SHP77 treated with DMSO at 0.1 percent for 48 hours (cell line): Measurements from ENCODE around the gene S100A9.
"Not testable (repeated sequence)": the region's sequence is repeated elsewhere in the genome, so short reads cannot be mapped to it uniquely, and the experiment has no call there.

Experiments
- DNase-seq: peaks from one replicate; lab custom pipeline; 2025; lab: John Stamatoyannopoulos, UW

Gene S100A9

DNA sequence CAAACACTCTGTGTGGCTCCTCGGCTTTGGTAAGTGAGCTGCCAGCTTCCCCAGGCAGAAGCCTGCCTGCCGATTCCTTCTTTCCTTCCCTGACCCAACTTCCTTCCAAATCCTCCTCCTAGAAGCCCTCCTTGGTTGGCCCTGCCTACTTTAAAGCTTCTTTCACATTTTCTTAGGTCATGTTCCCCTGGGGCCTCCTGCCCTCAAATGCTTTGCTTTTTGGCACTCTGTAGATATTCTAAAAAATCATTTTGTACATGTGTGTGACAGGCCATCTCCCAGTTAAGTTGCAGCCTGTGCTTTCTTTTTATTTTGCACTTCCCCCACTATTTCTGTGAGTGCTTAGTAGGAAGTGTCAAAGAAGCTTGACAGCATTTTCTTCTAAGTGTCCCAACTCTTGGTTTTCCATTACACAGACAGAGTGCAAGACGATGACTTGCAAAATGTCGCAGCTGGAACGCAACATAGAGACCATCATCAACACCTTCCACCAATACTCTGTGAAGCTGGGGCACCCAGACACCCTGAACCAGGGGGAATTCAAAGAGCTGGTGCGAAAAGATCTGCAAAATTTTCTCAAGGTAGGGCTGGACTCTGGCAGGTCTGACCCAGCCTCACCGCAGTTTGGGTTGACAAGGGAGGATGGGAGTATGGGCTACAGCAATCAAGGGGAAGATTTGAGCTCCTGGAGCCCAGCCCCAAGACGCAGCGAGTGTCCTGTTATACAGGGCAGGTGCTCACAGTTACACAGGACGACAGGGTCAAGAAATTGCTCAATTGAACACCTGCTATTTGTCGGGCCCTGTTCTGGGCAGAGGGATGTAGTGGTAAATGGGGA lies at the start of gene S100A9:
Gene S100A9, plus strand, starts transcription at position 2 of the 838 bp plus-strand sequence. Its CDS starts 430 bp downstream, at position 432.
- no peak for DNase-seq

DNA sequence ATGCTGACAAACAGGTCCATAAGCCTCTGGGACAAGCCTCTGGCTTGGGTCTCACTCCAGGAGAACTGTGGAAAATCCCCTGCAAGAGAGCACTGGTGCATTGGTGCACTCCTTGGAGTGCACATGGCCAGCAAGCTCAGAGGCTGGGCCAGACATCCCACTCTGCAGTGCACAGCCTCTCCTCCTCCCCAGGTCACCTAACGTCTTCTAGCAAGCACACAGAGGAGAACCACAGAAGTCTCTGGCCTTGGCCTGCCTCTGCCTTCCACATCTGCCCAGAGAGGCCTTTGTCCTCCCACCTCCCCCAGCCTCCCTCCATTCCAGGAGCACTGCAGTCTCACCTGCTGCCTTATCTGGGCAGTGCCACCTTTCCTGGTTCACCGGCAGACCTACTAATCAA lies 49.1 kb upstream of the S100A9 start:
- no peak for DNase-seq

DNA sequence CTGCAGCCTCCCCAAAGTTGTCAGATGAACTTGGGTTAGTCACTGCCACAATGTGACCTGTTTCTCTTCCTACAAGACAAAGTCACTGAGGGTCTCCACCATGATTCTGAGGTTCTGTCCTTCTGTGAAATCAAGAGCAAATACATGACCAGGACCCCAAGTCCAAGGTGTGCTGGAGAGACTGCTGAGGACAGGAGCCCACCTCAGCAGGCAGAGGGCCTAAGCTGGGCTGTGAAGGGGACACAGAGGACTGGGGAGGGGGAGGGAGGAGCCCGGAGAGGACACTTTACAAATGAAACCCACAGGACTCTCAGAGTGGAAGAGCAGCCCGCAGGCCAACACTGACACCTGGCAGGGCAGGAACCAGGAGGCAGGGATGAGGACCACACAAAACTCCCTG lies 48.2 kb upstream of the S100A9 start:
- DNase-seq, result no peak

DNA sequence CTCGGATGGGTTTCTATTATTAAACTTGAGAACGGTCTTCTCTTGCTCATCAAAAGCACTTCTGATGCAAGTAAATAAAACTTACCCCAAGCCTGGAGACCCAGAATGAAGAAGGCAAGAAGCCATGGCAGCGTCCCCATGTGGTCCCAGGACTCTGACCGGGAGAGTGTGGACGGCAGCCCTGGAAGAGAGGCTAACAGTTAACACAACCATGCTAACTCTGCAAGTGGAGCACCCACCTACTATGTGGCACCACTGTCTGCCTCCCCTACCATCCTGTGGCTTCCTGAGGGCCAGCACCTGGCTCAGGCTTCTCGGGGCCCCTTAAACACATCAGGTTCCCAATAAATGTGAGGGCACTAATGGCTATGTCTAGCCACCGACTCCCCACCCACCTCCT lies 47.1 kb upstream of the S100A9 start:
- no peak for DNase-seq

DNA sequence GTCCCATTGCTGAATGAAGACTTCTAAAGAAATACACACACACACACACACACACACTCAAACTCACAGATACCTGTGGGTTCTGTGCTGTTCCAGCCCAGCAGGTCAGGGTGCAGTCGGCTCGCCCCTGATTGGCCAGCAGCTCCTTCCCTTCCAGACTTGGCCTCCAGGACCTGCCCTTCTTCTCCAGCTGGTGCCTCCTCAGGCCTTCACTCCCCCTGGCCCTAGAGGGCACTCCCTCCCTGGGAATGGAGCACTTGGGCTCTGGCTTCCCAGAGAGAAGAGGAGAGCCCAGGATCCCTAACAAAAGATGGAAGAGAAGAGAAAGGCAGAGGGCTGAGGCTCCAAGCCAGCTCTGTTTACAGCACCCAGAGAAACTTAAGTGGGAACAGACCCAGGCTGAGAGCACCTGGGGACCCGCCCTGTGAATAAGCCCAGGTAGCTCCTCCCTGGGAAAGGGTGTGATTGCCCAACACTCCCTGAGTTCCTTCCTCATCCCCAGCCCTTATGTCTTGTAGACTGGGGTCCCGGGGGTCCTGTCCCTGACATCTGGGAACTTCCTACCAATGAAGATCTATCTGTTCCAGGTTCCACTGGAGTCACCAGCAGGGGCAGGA lies 45.0 kb upstream of the S100A9 start, which contains the start of gene PGLYRP3:
Gene PGLYRP3, minus strand, starts transcription at position 383 of the 617 bp plus-strand sequence. CDS start 2,287 bp downstream, outside the sequence.
- DNase-seq, result no peak

DNA sequence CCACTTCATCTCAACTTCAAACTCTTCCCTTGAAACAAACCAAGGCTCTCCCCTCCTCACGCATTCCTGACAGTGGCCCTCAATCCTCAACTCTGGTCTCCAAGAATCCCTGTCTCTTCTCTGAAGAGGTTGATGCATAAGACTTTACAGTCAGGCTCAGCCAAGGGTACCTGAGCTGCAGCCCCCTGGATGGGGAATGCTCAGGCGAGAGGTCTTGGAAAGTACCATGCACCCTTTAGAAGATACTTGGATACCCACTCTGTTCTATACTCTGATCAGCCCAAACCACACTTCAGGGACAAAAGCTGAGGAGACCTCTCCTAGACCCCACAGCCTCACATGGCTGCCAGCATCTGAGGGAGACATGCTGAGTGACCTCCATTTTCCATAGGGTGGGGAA lies 44.4 kb upstream of the S100A9 start:
- DNase-seq, result no peak

DNA sequence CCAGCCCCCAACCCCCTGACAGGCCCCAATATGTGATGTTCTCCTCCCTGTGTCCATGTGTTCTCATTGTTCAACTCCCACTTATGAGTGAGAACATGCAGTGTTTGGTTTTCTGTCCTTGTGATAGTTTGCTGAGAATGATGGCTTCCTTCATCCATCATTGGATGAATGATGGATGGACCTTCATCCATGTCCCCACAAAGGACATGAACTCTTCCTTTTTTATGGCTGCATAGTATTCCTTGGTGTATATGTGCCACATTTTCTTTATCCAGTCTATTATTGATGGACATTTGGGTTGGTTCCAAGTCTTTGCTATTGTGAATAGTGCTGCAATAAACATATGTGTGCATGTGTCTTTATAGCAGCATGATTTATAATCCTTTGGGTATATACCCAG lies 43.3 kb upstream of the S100A9 start:
- DNase-seq, result not testable (repeated sequence)

DNA sequence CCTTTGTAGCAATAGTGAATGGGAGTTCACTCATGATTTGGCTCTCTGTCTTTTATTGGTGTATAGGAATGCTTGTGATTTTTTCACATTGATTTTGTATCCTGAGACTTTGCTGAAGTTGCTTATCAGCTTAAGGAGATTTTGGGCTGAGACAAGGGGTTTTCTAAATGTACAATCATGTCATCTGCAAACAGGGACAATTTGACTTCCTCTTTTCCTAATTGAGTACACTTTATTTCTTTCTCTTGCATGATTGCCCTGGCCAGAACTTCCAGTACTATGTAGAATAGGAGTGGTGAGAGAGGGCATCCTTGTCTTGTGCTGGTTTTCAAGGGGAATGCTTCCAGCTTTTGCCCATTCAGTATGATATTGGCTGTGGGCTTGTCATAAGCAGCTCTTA lies 41.6 kb upstream of the S100A9 start:
- not testable (repeated sequence) for DNase-seq

DNA sequence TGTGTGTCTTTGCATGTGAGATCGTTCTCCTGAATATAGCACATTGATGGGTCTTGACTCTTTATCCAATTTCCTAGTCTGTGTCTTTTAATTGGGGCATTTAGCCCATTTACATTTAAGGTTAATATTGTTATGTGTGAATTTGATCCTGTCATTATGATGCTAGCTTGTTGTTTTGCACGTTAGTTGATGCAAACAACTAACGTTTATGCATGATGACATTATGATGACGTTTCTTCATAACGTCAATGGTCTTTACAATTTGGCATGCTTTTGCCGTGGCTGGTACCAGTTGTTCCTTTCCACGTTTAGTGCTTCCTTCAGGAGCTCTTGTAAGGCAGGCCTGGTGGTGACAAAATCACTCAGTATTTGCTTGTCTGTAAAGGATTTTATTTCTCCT lies 39.5 kb upstream of the S100A9 start:
- not testable (repeated sequence) for DNase-seq

DNA sequence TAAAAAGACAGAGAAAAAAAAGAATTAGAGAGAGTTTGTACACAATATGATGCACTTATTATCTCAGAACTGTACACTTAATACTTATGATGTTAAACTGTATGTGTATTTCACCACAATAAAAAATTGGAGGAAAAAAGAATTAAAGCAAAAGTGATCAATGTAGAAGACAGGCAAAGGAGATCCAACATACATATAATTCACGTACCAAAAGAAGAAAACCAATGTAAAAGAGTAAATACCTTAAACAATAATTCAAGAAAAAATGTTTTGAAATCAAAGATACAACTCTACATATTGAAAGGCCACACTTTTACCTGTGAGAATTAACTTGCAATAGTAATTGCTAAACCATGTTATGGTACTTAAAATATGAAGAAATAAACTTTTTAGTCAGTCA lies 35.1 kb upstream of the S100A9 start:
- DNase-seq, result no peak

DNA sequence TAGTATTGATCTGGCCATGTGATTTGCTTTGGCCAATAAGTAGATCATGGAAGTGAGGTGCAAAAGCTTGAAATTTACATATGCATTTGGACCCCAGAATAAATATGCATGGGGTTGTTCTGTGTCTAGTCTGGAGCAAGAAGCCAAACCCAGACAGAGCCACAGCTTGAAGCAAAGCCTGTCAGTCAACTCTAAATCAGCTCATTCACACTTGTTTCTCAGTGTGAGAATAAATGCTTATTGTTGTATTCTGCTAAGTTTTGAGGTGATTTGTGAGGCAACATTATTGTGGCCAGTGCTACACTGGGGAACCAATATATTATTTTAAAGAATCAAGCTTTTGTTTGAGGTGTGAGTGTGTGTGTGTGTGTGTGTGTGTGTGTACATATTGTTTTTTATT lies 32.7 kb upstream of the S100A9 start:
- no peak for DNase-seq

DNA sequence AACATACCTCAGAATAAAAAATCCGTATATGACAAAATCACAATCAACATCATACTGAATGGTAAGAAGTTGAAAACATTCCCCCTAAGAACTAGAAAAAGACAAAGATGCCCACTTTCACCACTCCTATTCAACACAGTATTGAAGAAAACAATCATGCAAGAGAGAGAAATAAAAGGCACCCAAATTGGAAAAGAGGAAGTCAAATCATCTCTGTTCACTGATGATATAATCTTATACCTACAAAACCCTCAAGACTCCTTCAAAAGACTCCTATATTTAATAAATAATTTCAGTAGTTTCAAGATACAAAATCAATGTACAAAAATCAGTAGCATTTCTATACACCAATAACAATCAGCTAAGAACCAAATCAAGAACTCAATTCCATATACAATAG lies 23.8 kb upstream of the S100A9 start:
- DNase-seq, result no peak

DNA sequence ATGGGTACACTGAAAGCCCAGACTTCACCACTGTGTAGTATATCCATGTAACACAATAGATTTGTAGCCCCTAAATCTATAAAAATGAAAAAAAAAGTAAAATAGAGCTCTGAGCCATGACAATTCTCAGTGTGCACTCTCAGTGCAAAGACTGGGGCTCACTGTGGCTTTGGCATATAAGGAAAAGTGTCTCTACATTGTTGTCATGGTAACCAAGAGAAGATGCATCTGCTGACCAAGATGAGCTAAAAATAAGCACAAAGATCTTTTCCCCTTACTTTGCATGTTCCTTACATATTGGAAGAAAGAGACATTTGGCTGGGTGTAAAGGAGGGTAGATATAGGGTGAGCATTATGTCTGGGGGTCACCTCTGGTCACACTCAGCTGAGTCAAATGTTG lies 21.0 kb upstream of the S100A9 start:
- no peak for DNase-seq

DNA sequence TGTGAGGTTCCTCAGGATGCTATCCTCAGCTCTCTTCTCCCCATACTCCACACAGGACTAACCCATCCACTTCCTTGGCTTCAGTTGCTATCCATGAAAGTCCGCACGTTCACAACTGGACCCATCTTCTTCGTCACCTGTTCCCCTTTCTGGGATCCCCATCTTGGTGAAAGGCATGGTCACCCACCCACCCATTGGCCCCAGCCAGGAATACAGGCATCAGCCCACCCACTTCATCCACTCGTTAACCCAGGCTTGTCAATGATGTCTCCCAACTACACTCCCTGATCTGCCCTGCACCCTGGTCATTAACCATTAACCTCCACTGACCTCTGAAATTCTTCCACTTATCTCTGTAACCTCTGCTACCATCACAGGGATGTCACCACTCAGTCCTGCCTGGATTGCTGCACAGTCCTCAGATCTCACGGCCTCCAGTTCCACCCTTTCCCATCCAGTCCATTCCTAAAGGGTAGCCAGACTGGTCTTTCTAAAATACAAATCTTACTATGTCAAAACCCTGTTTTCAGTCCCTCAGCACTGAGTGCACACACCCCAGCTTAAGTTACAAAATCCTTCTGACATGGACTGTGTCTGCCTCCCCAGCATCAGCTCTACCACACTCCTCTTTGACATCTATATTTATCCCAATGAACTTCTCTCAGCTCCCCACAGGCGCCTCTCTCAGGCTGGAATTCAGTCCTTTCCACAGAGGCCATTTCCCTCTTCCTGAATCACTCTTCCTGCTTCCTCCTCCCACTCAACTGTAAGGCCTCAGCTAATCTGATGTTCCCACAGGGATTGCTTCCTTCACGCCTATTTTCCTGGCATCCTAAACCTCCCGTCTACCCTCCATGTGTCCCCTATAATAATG lies 19.4 kb upstream of the S100A9 start:
- no peak for DNase-seq

DNA sequence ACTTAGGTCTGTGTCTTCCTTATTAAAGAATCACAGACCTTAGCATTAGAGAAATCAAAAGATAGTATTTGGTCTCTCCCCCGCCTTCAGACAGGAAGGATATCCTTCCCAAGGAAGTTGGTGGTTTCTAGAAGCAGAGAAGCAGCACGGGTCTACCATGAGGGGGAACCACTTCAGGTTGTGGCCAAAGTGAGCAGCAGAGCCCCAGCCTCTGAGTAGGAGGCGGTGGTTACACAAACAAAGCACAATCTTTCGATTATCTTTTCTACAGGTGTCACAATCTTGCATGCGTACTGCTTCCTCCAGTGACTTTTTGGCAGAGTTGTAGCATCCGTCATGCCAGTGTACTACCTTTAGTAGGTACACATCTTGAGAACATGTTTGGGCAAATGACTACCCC lies 17.9 kb upstream of the S100A9 start:
- no peak for DNase-seq

DNA sequence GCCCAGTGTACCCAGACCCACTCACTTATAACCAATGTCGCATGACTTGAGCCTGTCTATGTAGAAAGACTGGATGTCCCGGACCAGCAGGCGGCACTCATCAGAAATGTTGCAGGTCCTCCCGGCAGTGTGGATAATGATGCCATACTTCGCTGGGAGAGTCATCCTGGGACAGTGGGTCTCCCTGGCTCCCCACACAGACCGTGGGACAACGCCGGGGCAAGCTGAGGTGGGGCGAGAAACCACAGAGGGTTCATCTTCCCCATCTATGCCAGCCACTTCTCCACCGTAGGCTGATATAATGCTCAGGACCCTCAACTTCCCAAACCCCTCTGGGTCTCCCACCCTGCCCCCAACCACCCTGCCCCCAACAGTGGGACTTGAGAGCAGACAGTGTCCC lies 17.3 kb upstream of the S100A9 start:
- DNase-seq, result no peak

DNA sequence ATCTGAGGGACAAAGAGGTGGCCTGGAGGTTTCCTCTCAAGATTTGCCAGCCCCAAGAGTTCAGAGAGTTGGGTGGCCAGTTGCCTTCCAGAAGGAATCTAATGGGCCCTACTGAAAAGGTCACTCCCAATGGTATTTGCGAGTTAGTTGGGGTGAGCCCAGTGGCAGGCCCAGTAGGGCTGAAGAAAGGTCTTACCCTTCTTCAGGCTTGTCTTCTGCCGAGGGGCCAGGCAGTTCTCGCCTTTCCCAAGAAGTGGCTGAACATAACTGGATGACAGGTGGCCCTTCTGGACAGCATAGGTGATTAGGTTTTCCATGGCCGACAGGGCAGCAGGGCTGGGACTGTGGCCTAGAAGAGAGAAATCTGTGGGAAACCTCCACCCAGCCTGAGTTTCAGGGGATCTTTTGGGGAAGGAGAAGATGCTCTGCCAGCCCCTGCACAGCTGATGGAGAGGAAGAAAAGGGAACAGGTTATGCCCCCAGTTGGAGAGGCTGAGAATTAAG lies 16.2 kb upstream of the S100A9 start:
- DNase-seq, result no peak

DNA sequence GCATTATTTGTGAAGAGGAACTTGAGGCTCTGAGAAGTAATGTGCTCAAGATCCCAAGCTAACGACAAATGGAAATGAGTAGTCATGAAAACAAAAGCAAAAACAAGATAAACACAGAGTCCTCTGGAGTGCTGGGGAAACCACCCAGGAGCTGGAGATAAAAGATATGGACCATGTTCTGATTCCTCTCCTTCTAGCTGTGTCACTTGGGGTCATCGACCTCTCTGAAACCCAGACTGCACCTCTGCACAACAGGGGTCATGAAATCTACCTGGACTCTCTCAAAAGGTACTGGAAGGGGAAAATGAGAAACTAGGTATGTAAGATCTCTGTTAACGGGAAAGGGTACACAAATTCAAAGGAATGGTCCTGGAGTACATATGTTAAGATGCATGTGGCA lies 15.5 kb upstream of the S100A9 start:
- DNase-seq, result no peak

DNA sequence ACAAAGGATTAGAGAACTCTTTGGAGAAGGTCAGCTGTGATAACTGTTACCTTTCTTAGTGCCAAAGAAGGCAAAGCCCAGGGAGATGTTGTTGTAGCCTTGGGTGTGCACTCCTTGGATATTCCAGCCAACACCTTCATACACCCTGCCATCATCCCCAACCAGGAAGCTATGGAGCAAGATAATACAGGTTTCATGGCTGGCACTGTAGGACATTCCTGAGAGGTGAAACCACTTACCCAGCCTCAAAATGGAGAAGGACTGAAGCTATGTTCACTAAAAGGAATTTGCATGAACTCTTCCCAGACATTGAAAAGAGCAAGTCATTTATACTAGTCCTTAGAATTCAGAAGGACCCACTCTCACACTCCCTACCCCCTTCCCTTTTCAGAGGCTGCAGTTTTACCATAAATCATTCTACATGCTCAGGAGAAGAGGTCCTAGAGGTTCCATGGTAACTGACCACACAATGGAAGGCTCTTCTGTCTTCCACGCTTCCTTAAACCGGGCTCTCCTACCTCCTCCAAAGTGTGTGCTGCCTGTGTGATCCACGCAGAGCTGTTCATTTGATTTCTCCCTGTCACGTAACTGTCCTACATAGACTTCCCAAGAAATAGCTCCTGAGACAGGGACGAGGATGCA lies 14.5 kb upstream of the S100A9 start:
- DNase-seq, result no peak

DNA sequence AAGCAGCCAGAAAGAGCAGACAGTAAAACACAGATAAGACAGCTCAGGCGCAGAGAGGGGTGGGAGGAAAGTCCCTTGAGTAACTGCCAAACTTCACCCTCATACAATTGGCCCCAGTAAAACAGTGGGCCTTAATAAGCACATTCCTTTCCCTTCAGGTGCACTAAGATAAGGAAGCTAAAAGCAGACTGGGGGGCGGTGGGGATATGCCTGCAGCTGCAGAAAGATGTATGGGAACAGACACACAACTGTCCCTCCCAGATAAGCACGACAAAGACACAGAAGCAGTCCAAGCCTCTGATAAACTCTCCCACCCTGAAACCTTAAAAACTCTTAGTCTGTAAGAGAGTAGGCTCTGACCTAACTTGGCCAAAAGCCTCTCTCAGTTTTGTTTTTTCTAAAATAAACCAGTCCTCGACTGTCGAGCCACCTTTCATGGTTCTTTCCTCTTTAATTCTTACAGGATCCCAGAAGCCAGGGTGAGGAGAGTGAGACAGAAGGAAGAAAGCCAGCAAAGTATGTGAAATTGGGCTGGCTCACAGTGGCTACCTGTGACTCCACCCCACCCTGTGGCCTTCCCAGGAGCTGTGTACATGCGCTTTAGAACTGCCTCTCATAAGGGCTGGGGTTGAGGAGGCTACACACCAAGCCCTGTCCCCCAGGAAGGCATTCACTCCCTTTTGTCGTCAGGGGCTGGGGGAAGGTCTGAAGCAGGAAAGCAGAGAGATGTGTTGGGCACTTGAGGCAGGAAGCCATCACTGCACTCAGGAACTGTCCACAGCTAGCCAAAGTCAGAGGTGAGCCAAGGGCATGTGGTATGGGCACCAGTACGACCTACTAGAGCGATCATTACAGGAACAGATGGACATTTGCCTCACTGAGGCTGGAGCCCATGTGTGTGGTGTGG lies 13.6 kb upstream of the S100A9 start:
- no peak for DNase-seq

DNA sequence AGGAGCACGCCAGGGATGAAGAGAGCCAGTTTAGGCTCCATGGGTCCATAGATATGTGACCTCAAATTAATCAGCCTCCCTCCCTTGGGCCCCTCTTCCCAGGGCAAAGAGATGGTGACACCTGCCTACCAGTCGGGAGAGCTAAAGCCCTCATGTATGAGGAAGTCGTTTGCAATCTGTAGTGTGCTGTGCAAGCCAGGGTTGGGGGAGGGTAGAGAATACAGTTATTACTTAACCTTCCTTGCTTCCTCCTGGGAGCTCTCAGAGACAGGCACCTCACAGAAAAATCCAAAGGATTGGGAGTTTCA lies 13.0 kb upstream of the S100A9 start:
- DNase-seq, result no peak
